Stimulated activated CD4-positive, alpha-beta T cell treated with anti-CD3 and anti-CD28 coated beads, Interleukin-2, amount 100 ng/mL, for 4 hours (primary cell): ENCODE results near the gene MOB3A.
"Not testable (repeated sequence)": the region's sequence is repeated elsewhere in the genome, so short reads cannot be mapped to it uniquely, and the experiment has no call there.

ENCODE experiments used
- DNase-seq: peaks from one replicate; pipeline ENCODE4 v3.0.0-alpha.2; 2020; ENCODE audit warnings: low read depth

MOB3A gene

DNA sequence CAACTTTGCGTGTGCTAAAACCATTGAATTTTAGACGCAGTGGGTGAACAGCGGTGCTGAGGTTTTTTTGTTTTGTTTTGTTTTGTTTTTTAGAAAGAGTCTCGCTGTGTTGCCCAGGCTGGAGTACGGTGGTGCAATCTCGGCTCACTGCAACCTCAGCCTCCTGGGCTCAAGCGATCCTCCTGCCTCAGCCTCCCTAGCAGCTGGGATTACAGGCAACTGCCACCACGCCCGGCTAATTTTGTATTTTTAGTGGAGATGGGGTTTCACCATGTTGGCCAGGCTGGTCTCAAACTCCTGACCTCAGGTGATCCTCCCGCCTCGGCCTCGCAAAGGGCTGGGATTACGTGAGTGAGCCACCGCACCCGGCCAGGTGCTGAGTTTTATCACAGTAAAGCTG, 61.9 kb downstream of the MOB3A start:
- DNase-seq = not testable (repeated sequence)

DNA sequence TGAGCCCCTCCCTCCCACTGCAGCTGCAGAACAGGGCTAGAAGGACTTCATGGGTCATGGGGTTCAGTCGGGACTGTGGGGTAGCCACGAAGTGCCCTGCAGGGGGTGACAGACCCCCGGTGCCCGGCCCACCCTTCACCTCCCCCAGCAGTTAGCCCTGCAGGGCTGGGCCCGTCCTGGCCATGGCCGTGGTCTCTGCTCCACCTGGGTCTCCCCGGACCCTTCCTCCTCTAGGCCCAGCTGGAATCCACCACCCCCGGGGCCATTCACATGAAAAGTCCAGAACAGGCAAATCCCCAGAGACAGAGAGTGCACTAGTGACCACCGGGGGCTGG, 62.3 kb downstream of the MOB3A start:
- DNase-seq = no peak

DNA sequence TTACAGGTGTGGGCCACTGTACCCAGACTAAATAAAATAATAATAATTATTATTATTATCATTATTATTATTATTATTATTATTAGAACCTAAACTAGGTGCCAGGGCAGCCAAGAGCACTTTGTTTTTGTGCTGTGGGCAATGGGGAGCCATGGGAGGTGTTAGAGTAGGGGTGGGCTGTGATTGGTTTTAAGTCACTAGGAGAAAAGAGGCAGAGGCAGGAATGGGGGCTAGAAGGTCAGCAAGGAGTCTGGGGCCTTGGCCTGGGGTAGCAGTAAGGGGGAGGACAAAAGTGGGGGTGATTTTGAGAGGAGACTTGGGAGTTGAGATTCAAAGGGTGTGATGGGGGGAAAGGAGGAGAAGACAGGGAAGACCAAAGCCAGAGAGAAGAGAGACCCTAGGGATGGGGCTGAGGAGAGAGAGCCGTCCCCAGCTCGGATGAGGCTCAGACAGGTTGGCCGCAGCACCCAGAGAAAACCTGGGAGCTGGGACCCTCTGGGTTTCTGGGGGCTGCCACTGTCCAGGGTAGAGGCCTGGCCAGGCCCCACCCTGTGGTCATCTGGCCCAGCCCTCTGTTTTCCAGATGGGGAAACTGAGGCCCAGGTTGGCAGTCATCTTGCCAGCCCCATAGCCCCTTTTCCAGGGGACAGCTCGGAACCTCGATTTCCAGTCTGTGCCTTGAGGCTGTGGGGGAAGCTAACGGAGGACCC, 62.9 kb downstream of the MOB3A start:
- DNase-seq = no peak

DNA sequence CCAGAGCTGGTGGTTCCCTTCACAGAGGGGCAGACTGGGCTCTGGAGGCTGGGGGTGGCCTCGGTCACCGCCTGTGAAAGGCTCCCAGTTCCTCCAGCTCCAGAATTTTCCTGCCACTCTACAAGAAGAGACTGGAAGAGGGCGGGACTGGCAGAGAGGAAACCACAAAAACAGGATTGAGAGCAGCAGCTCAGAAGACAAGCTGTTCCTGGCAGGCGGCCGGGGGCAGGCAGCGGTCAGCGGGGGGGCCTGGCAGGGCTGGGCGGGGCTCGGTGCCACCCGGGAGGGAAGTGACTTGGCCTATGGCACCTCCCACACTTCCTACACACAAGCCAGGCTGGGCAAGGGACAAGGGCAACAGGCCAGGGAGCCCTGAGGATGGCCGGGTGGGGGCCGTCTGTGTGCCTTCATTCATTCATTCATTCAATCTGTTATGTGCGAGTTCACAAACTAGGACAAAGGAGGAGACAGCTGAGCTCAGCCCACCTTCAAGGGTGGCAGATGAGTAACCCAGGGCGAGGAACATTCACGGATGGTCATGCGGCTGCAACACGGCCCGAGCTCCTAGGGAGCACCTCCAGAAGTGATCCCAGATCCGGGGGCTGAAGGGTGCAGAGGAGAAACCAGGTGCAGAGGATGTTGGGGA, 63.7 kb downstream of the MOB3A start:
- DNase-seq = no peak

DNA sequence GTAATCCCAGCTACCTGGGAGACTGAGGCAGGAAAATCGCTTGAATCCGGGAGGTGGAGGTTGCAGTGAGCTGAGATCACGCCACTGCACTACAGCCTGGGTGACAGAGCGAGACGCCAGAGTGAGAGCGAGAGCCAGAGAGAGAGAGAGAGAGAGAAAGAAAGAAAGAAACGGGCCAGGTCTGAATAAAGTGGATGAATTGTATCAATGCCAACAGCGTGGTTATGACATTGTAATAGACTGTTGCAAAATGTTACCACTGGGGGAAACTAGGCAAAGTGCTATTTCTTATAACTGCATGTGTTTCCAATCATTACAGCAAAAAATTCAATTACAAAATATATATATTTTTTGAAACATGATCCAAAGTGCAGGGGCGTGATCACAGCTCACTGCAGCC, 68.8 kb downstream of the MOB3A start:
- DNase-seq = no peak

- DNase-seq = no peak
Observed at GRCh38 chr19:2026770-2027169, 69.4 kb downstream of the MOB3A start.

- no peak for DNase-seq
Observed at GRCh38 chr19:2022289-2022688, 73.8 kb downstream of the MOB3A start.

DNA sequence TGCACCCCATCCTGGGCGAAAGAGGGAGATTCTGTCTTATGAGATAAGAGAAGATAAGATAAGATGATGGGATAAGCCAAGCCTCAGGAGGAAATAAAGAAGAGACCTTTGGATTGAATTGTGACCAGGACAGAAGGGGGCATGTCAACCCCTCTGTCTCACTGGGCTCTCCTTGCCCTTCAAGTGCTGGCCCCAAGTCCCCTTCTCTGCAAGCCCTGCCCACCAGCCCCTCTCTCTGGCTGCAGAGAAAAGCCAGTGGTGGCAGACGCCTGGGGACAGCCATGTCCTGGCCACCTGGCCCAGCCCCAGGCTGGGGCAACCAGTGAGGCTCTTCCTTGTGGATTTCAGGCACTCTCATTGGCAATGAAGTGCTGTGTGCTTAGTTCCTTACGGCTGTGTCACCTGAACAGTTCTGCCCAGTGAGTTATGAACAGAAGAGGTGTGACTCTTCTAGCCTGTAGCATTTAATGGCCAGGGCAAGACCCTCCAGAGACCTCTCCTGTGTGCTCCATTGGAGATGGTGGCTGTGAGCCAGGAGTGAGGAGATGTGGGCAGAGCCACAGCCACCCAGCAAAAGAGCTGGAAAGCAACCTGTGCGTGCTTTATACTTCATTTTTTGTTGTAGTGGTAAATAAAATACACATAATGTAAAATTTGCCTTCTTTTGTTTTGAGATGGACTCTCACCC, 74.5 kb downstream of the MOB3A start:
- no peak for DNase-seq
